ENCODE results near the gene TSPAN12. TPM values are rescaled to one million over a fixed set of nuclear protein-coding genes. Genes with fewer than 3 reads are reported as not detected.

Gene TSPAN12
- total and polyA plus RNA-seq, 2 donors (not counting 1 experiment from before 2014, with no cell fraction given), result 1.7 to 2.7 TPM

GRCh38 chr7:120802751-120803150, 55.2 kb downstream of the TSPAN12 start:
- DNase-seq (ENCODE audit: low read depth in 2 of 2), result no peak
- no peaks in the 10 kb centered on the region for H4K20me1 ChIP-seq (ENCODE audit: control insufficient read depth, extremely low read depth, insufficient read depth, low read length)
- no peak overlapping the region for H3K9ac ChIP-seq (ENCODE audit: insufficient read depth, low read length)
- TF ChIP-seq, protein P1, sequence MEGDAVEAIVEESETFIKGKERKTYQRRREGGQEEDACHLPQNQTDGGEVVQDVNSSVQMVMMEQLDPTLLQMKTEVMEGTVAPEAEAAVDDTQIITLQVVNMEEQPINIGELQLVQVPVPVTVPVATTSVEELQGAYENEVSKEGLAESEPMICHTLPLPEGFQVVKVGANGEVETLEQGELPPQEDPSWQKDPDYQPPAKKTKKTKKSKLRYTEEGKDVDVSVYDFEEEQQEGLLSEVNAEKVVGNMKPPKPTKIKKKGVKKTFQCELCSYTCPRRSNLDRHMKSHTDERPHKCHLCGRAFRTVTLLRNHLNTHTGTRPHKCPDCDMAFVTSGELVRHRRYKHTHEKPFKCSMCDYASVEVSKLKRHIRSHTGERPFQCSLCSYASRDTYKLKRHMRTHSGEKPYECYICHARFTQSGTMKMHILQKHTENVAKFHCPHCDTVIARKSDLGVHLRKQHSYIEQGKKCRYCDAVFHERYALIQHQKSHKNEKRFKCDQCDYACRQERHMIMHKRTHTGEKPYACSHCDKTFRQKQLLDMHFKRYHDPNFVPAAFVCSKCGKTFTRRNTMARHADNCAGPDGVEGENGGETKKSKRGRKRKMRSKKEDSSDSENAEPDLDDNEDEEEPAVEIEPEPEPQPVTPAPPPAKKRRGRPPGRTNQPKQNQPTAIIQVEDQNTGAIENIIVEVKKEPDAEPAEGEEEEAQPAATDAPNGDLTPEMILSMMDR (conservative IDR thresholded peaks at IDR 0.05 in 1 of 2, IDR thresholded peaks at IDR 0.05 in 1 of 2; ENCODE audit: low read depth in 1 of 2, low read length in 2 of 2), result no peak
- no peak for TF ChIP-seq EZH2 (IDR thresholded peaks at IDR 0.05; ENCODE audit: low read length, missing control alignments)
- no peaks in the 10 kb centered on the region for H3K4me1 ChIP-seq (ENCODE audit: control insufficient read depth, extremely low read depth, insufficient read depth, low read length)
- no peaks in the 10 kb centered on the region for H3K9me3 ChIP-seq (ENCODE audit: control insufficient read depth, insufficient read depth, low read depth, low read length)
- no peak overlapping the region for H2AFZ ChIP-seq (ENCODE audit: low read length)
- H3K36me3 ChIP-seq (ENCODE audit: control insufficient read depth, insufficient read depth, low read length), result no peaks in the 10 kb centered on the region
- no peak overlapping the region for H3K4me2 ChIP-seq (ENCODE audit: extremely low read depth, insufficient read depth, low read length)
- H3K27ac ChIP-seq (ENCODE audit: insufficient read depth, low read length), result no peak overlapping the region
- no peaks in the 10 kb centered on the region for H3K79me2 ChIP-seq (ENCODE audit: control insufficient read depth, insufficient read depth, low read length)
- H3K4me3 ChIP-seq (replicated peaks in 1 of 4; ENCODE audit: control extremely low read depth in 1 of 4, insufficient read depth in 1 of 4, low read depth in 3 of 4, low read length in 4 of 4), result no peak overlapping the region
- no peaks in the 10 kb centered on the region for H3K27me3 ChIP-seq (ENCODE audit: control insufficient read depth, insufficient read depth, low read length)

DNA sequence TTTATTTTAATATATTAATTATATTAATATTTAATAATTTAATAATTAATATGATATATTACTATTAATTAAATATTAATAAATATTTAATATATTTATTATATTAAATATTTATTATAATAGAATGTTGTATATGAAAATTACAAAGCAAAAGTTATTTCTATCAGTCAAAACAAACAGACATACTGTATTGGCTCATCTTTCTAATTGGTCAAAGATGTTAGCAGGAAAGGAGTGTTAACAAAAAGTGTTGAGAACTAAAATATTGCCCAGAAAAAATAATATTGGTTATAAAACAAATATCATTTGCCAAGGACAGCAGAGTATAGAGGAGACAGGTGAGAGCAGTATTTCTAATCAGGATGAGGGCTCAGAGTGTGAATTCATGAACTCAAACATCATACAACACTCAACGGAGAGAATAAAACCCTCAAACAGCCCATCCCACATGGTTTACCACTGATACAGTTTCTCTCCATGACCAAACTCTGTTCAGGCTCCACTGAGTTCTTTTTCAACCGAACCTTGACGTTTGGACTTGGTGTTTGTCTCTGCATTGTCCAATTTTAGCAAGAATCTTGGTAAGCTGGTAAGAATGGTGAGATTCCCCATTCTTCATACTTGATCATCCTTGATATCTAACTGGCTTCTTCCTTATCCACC, 58.0 kb downstream of the TSPAN12 start:
- Histone ChIP-seq H3K9me3 (ENCODE audit: control insufficient read depth, insufficient read depth, low read depth, low read length) (no peaks in the 10 kb centered on the region), H3K79me2 (ENCODE audit: control insufficient read depth, insufficient read depth, low read length) (no peaks in the 10 kb centered on the region), H3K4me3 (replicated peaks in 1 of 4; ENCODE audit: control extremely low read depth in 1 of 4, insufficient read depth in 1 of 4, low read depth in 3 of 4, low read length in 4 of 4) (no peak overlapping the region), H3K4me2 (ENCODE audit: extremely low read depth, insufficient read depth, low read length) (no peak overlapping the region), H3K27ac (ENCODE audit: insufficient read depth, low read length) (no peak overlapping the region), H4K20me1 (ENCODE audit: control insufficient read depth, extremely low read depth, insufficient read depth, low read length) (no peaks in the 10 kb centered on the region), H3K27me3 (ENCODE audit: control insufficient read depth, insufficient read depth, low read length) (no peaks in the 10 kb centered on the region), H3K4me1 (ENCODE audit: control insufficient read depth, extremely low read depth, insufficient read depth, low read length) (no peaks in the 10 kb centered on the region), H2AFZ (ENCODE audit: low read length) (no peak overlapping the region), H3K9ac (ENCODE audit: insufficient read depth, low read length) (no peak overlapping the region), H3K36me3 (ENCODE audit: control insufficient read depth, insufficient read depth, low read length) (no peaks in the 10 kb centered on the region)
- DNase-seq (ENCODE audit: low read depth in 2 of 2), result no peak
- TF ChIP-seq EZH2 (IDR thresholded peaks at IDR 0.05; ENCODE audit: low read length, missing control alignments), result no peak
- TF ChIP-seq, protein P1 (conservative IDR thresholded peaks at IDR 0.05 in 1 of 2, IDR thresholded peaks at IDR 0.05 in 1 of 2; ENCODE audit: low read depth in 1 of 2, low read length in 2 of 2), result no peak

DNA sequence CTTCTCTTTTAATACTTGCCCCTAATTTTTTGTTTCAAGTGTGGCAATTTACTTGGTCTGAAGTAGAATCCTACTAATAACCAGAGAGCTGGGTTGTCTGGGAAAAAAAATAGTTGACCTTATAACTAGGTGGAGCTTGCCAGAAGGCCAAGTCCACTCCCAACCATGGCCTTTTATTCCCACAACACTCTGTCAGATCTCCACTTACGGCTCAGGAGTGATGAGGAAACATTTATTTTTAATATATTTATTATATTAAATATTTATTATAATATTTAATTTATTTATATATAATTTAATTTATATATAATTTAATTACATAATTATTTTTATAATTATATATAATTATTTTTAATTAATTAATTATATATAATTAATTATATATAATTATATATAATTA, 58.8 kb downstream of the TSPAN12 start:
- Histone ChIP-seq H3K4me2 (ENCODE audit: extremely low read depth, insufficient read depth, low read length) (no peak overlapping the region), H3K4me3 (replicated peaks in 1 of 4; ENCODE audit: control extremely low read depth in 1 of 4, insufficient read depth in 1 of 4, low read depth in 3 of 4, low read length in 4 of 4) (no peak overlapping the region), H3K9me3 (ENCODE audit: control insufficient read depth, insufficient read depth, low read depth, low read length) (no peaks in the 10 kb centered on the region), H2AFZ (ENCODE audit: low read length) (no peak overlapping the region), H3K36me3 (ENCODE audit: control insufficient read depth, insufficient read depth, low read length) (no peaks in the 10 kb centered on the region), H3K27ac (ENCODE audit: insufficient read depth, low read length) (no peak overlapping the region), H3K27me3 (ENCODE audit: control insufficient read depth, insufficient read depth, low read length) (no peaks in the 10 kb centered on the region), H3K79me2 (ENCODE audit: control insufficient read depth, insufficient read depth, low read length) (no peaks in the 10 kb centered on the region), H4K20me1 (ENCODE audit: control insufficient read depth, extremely low read depth, insufficient read depth, low read length) (no peaks in the 10 kb centered on the region), H3K9ac (ENCODE audit: insufficient read depth, low read length) (no peak overlapping the region), H3K4me1 (ENCODE audit: control insufficient read depth, extremely low read depth, insufficient read depth, low read length) (no peaks in the 10 kb centered on the region)
- no peak for DNase-seq (ENCODE audit: low read depth in 2 of 2)
- TF ChIP-seq EZH2 (IDR thresholded peaks at IDR 0.05; ENCODE audit: low read length, missing control alignments), result no peak
- TF ChIP-seq, protein P1 (conservative IDR thresholded peaks at IDR 0.05 in 1 of 2, IDR thresholded peaks at IDR 0.05 in 1 of 2; ENCODE audit: low read depth in 1 of 2, low read length in 2 of 2), result no peak
